Ovary (tissue), 3 donors: Measurements from ENCODE around the gene DNM2.

Experiments
- EP300 ChIP-seq: sonication (generic); formaldehyde crosslinking; IDR thresholded peaks from one replicate; pipeline ENCODE4 v1.6.1; 2017; ENCODE audit warnings: antibody characterized with exemption
- POLR2A ChIP-seq: fragments of 450-650 bp; IDR thresholded peaks from one replicate; pipeline ENCODE4 v1.6.1; 2017; ENCODE audit warnings: antibody characterized with exemption, mild to moderate bottlenecking, moderate library complexity
- TF ChIP-seq, protein P1 (sequence below), 3 donors: fragments of 450-650 bp in 2 of 3; fragments of 200-600 bp in 1 of 3; IDR thresholded peaks; one replicate each; pipeline versions ENCODE4 v1.5.1 to v1.8.0; 2016 to 2022; ENCODE audit warnings: antibody characterized with exemption in 3 of 3, mild to moderate bottlenecking in 1 of 3
- donor health status: DM: no; HTN: no; CAD: no.

DNA sequence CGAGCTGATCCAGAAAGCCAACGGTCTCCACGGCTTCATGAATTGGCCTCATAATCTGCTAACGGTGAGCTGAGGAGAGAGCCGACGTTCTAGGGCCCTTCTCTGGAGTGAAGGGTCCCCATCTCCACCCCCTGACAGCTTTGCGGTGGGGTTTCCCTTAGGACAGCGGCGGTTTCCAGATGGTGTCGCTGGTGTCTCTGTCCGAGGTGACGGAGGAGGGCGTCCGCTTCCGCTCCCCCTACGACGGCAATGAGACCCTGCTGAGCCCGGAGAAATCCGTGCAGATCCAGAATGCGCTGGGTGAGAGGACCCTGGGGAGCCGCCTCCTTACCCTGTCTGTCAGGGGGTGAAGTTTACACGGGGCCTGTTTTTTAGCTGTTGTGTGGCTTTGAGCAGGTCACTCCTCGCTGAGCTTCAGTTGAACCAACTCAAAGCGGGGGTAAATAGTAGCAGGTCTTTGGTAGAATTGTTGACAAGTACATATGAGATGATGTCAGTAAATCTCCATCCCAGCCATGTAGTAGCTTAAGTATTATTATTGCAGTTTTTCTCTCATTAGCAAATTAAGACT is 15.8 kb upstream of the DNM2 start:
- TF ChIP-seq, protein P1, sequence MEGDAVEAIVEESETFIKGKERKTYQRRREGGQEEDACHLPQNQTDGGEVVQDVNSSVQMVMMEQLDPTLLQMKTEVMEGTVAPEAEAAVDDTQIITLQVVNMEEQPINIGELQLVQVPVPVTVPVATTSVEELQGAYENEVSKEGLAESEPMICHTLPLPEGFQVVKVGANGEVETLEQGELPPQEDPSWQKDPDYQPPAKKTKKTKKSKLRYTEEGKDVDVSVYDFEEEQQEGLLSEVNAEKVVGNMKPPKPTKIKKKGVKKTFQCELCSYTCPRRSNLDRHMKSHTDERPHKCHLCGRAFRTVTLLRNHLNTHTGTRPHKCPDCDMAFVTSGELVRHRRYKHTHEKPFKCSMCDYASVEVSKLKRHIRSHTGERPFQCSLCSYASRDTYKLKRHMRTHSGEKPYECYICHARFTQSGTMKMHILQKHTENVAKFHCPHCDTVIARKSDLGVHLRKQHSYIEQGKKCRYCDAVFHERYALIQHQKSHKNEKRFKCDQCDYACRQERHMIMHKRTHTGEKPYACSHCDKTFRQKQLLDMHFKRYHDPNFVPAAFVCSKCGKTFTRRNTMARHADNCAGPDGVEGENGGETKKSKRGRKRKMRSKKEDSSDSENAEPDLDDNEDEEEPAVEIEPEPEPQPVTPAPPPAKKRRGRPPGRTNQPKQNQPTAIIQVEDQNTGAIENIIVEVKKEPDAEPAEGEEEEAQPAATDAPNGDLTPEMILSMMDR (IDR thresholded peaks at IDR 0.05) = no peak
- no peak for TF ChIP-seq POLR2A
- no peak for TF ChIP-seq EP300
